NOMO-1 (cell line): ENCODE results near the gene GPR176.

ENCODE experiments used
- DNase-seq, 2 experiments: peaks; one replicate each; lab custom pipeline; 2025; ENCODE audit not compliant: unreplicated experiment in 2 of 2; lab: John Stamatoyannopoulos, UW

The GPR176 gene

GRCh38 chr15:39860871-39861270, 59.2 kb downstream of the GPR176 start:
- no peak for DNase-seq

- DNase-seq: no peak
These were observed 59.9 kb downstream of the GPR176 start for GRCh38 chr15:39860200-39860599.

- DNase-seq: no peak
These were observed 60.4 kb downstream of the GPR176 start for GRCh38 chr15:39859636-39860035.

GRCh38 chr15:39857132-39857531, 62.9 kb downstream of the GPR176 start:
- DNase-seq: no peak

- no peak for DNase-seq
These were observed 63.7 kb downstream of the GPR176 start for GRCh38 chr15:39856357-39856756.

- DNase-seq: no peak
These were observed 64.7 kb downstream of the GPR176 start for GRCh38 chr15:39855400-39855799.

GRCh38 chr15:39854161-39854560, 65.9 kb downstream of the GPR176 start:
- no peak for DNase-seq

GRCh38 chr15:39852250-39852649, 67.8 kb downstream of the GPR176 start:
- no peak for DNase-seq

- no peak for DNase-seq
These were observed 68.5 kb downstream of the GPR176 start for GRCh38 chr15:39851500-39852092.

GRCh38 chr15:39850436-39850835, 69.6 kb downstream of the GPR176 start:
- no peak for DNase-seq

- no peak for DNase-seq
These were observed 74.0 kb downstream of the GPR176 start for GRCh38 chr15:39846108-39846507.

GRCh38 chr15:39845582-39845981, 74.5 kb downstream of the GPR176 start:
- no peak for DNase-seq

- DNase-seq: no peak
These were observed 76.5 kb downstream of the GPR176 start for GRCh38 chr15:39843565-39843964.

- DNase-seq: no peak
These were observed 82.6 kb downstream of the GPR176 start for GRCh38 chr15:39837454-39837853.

GRCh38 chr15:39835550-39835949, 84.5 kb downstream of the GPR176 start:
- DNase-seq: no peak

- DNase-seq: no peak
These were observed 85.8 kb downstream of the GPR176 start for GRCh38 chr15:39834256-39834655.

GRCh38 chr15:39833515-39833981, 86.5 kb downstream of the GPR176 start:
- no peak for DNase-seq

- DNase-seq: no peak
These were observed 89.9 kb downstream of the GPR176 start for GRCh38 chr15:39830166-39830565.

- no peak for DNase-seq
These were observed 91.6 kb downstream of the GPR176 start for GRCh38 chr15:39828374-39828931.

- no peak for DNase-seq
These were observed 93.1 kb downstream of the GPR176 start for GRCh38 chr15:39826975-39827374.

- DNase-seq: no peak
These were observed 96.4 kb downstream of the GPR176 start for GRCh38 chr15:39823634-39824033.

GRCh38 chr15:39820050-39820602, 99.9 kb downstream of the GPR176 start:
- no peak for DNase-seq
